CD4-positive, alpha-beta memory T cell (primary cell): ENCODE data around the gene SFI1. TPM values are rescaled to one million over a fixed set of nuclear protein-coding genes. Genes with fewer than 3 reads are reported as not detected.
"Not testable (repeated sequence)": the region's sequence is repeated elsewhere in the genome, so short reads cannot be mapped to it uniquely, and the experiment has no call there.

Experiments
- CTCF ChIA-PET: fragments of 350-600 bp; sonication (Branson Sonifier 250); formaldehyde crosslinking; loops from one replicate; lab custom pipeline; 2021; ENCODE audit warnings: inconsistent platforms; ENCODE audit not compliant: partially characterized antibody; lab: Charles Lee
- POLR2A ChIA-PET: fragments of 350-600 bp; sonication (Branson Sonifier 250); formaldehyde crosslinking; loops from one replicate; lab custom pipeline; 2021; ENCODE audit not compliant: partially characterized antibody; lab: Charles Lee
- DNase-seq, 5 donors: peaks; one replicate each; pipeline versions ENCODE4 v3.0.0 to v3.0.0-alpha.2; 2020 to 2022; ENCODE audit warnings: mixed read lengths in 1 of 5
- H3K27ac ChIP-seq: one replicate; pipeline ENCODE4 v1.7.0; 2013; ENCODE audit warnings: low read depth, low read length
- H3K27me3 ChIP-seq: 2 replicates; pipeline ENCODE4 v1.7.0; 2013; ENCODE audit warnings: mild to moderate bottlenecking, low read length, moderate library complexity; ENCODE audit not compliant: insufficient read depth
- H3K36me3 ChIP-seq: 2 replicates; pipeline ENCODE4 v1.7.0; 2013; ENCODE audit warnings: mild to moderate bottlenecking, low read length, moderate library complexity; ENCODE audit not compliant: insufficient read depth
- H3K4me1 ChIP-seq: 2 replicates; pipeline ENCODE4 v1.7.0; 2013; ENCODE audit warnings: mild to moderate bottlenecking, low read length, moderate library complexity; ENCODE audit not compliant: insufficient read depth
- H3K4me3 ChIP-seq, 2 donors: one replicate each; pipeline ENCODE4 v1.7.0; 2013; ENCODE audit warnings: low read length in 2 of 2, mild to moderate bottlenecking in 1 of 2
- H3K9me3 ChIP-seq, 2 donors: one replicate each; pipeline ENCODE4 v1.7.0; 2013; ENCODE audit warnings: low read length in 2 of 2, control low read depth in 1 of 2; ENCODE audit not compliant: control insufficient read depth in 1 of 2
- H3K27ac Mint-ChIP-seq, 7 donors: one replicate each; pipeline ENCODE4 v1.8.0; 2020 to 2021; ENCODE audit warnings: mixed read lengths in 7 of 7, mild to moderate bottlenecking in 6 of 7, inconsistent platforms in 3 of 7, moderate library complexity in 3 of 7
- H3K27me3 Mint-ChIP-seq, 2 donors: one replicate each; pipeline ENCODE4 v1.8.0; 2020 to 2021; ENCODE audit warnings: mixed read lengths in 2 of 2
- H3K36me3 Mint-ChIP-seq, 2 donors: one replicate each; pipeline ENCODE4 v1.8.0; 2020 to 2021; ENCODE audit warnings: mixed read lengths in 2 of 2, inconsistent platforms in 1 of 2, mild to moderate bottlenecking in 1 of 2
- H3K4me1 Mint-ChIP-seq, 4 donors: one replicate each; pipeline ENCODE4 v1.8.0; 2020 to 2021; ENCODE audit warnings: mixed read lengths in 4 of 4, mild to moderate bottlenecking in 1 of 4
- H3K4me3 Mint-ChIP-seq, 8 donors: one replicate each; pipeline ENCODE4 v1.8.0; 2020 to 2021; ENCODE audit warnings: mixed read lengths in 8 of 8, mild to moderate bottlenecking in 7 of 8, moderate library complexity in 6 of 8, inconsistent platforms in 3 of 8
- H3K9me3 Mint-ChIP-seq, 8 donors: one replicate each; pipeline ENCODE4 v1.8.0; 2020 to 2021; ENCODE audit warnings: mixed read lengths in 8 of 8, mild to moderate bottlenecking in 5 of 8, inconsistent platforms in 3 of 8, moderate library complexity in 1 of 8
- intact Hi-C: fragments of 100-400 bp; cut with micrococcal nuclease; formaldehyde crosslinking; loops from one replicate; pipeline ENCODE4 v1.15.1; 2023
- polyA plus RNA-seq, 2 donors: library from polyadenylated mRNA; unstranded; fragments of 300-500 nt; fragmentation: Illumina TruSeq; gene quantifications; one replicate each; pipeline ENCODE4 v1.2.3, GENCODE V29; 2021
- total RNA-seq, 2 experiments: library from RNA; stranded (reverse); gene quantifications; one replicate each; pipeline ENCODE4 v1.2.3, GENCODE V29; 2021

The SFI1 gene
- total and polyA plus RNA-seq, 4 experiments from 2014 or later: 14.7 to 333 (median 181) TPM

- POLR2A ChIA-PET: interaction anchor here (0.7 kb wide), 1 partner anchor 23 kb away, joined by 3 read pairs; no protein-coding TSS in a partner anchor
- H3K27me3 Mint-ChIP-seq, H3K4me3 Mint-ChIP-seq, DNase-seq, H3K9me3 Mint-ChIP-seq, intact Hi-C loops, H3K9me3 ChIP-seq, H3K4me3 ChIP-seq, CTCF ChIA-PET, H3K27me3 ChIP-seq, H3K27ac ChIP-seq: not testable (repeated sequence)
- Mint-ChIP-seq H3K27ac (peak overlapping the region in 4 of 7 donors; percentile 54 to 78 (median 71)), H3K4me1 (peaks cover 30 to 49% (median 38%) of the 10 kb centered on the region in 4 donors), H3K36me3 (peaks cover 36 to 43% of the 10 kb centered on the region in 2 donors)
- Histone ChIP-seq H3K36me3 (peaks cover 13% of the 10 kb centered on the region), H3K4me1 (peaks cover 35% of the 10 kb centered on the region)
These were observed 27.8 kb downstream of the SFI1 start for GRCh38 chr22:31524132-31524531.

DNA sequence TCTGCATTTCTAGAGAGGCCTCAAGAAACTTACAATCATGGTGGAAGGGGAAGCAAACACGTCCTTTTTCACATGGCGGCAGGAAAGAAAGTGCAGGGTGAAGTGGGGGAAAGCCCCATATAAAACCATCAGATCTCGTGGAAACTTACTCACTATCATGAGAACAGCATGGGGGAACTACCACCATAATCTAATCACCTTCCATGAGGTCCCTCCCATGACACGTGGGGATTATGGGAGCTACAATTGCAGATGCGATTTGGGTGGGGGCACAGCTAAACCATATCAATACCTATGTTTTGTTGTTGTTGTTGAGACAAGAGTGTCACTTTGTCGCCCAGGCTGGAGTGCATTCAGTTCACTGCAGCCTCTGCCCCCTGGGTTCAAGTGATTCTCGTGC, 29.9 kb downstream of the SFI1 start:
- Histone ChIP-seq H3K27me3 (no peaks in the 10 kb centered on the region), H3K36me3 (peaks cover 9% of the 10 kb centered on the region), H3K4me1 (peaks cover 24% of the 10 kb centered on the region), H3K9me3 (no peaks in the 10 kb centered on the region), H3K4me3 (no peak overlapping the region), H3K27ac (no peak overlapping the region)
- no peaks in the 10 kb centered on the region for H3K27me3 Mint-ChIP-seq
- intact Hi-C loops: no loop called here
- CTCF ChIA-PET: no interaction called here
- POLR2A ChIA-PET: no interaction called here
- peaks cover 26 to 46% (median 37%) of the 10 kb centered on the region in 4 donors for H3K4me1 Mint-ChIP-seq
- H3K36me3 Mint-ChIP-seq: peaks cover 38 to 53% of the 10 kb centered on the region in 2 donors
- peak overlapping the region in 1 of 8 donors; percentile 19 for H3K4me3 Mint-ChIP-seq
- H3K9me3 Mint-ChIP-seq: no peaks in the 10 kb centered on the region
- DNase-seq: peak in 1 of 5 donors; percentile 47
- H3K27ac Mint-ChIP-seq: peak overlapping the region; percentile 11 to 84 (median 55)

DNA sequence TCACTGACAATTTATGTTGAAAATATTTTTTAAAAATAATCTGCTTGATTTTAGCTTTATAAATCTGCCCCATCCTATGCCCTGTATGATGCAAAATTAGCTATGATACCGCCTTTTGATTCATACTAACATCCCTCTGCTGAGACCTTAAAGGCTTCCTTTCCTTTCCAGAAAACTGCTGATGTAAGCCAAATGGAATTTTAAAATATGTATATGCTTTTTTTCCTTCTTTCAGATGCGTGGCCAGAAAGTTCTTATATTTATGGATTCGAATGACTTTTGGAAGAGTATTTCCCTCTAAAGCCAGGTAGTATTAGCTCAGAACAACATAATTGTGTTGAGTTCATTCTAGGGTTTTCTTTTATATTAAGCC, 34.5 kb downstream of the SFI1 start:
- H3K4me1 ChIP-seq: peaks cover 22% of the 10 kb centered on the region
- ChIA-PET CTCF (interaction anchor here (0.6 kb wide), 1 partner anchor 312 kb away, joined by 3 read pairs; no protein-coding TSS in a partner anchor), POLR2A (interaction anchor here (0.9 to 1.3 kb wide), 2 partner anchors 18 to 79 kb away, joined by 3 read pairs; no protein-coding TSS in a partner anchor)
- peaks cover 8% of the 10 kb centered on the region for H3K36me3 ChIP-seq
- Mint-ChIP-seq H3K4me1 (peaks cover 29 to 38% (median 34%) of the 10 kb centered on the region in 4 donors), H3K9me3 (no peaks in the 10 kb centered on the region), H3K27ac (peak overlapping the region in 4 of 7 donors; percentile 31 to 65 (median 58)), H3K4me3 (no peak overlapping the region), H3K36me3 (peaks cover 25 to 52% of the 10 kb centered on the region in 2 donors), H3K27me3 (no peaks in the 10 kb centered on the region)
- intact Hi-C loops: no loop called here
- no peak overlapping the region for H3K4me3 ChIP-seq
- no peaks in the 10 kb centered on the region for H3K9me3 ChIP-seq
- no peak overlapping the region for H3K27ac ChIP-seq
- no peaks in the 10 kb centered on the region for H3K27me3 ChIP-seq
- no peak for DNase-seq

- no peak for DNase-seq
- ChIA-PET CTCF (interaction anchor here (1.1 to 1.2 kb wide), 2 partner anchors 80 to 133 kb away, joined by 3 read pairs; no protein-coding TSS in a partner anchor), POLR2A (interaction anchor here (1.3 kb wide), 1 partner anchor 16 kb away, joined by 3 read pairs; no protein-coding TSS in a partner anchor)
- peak overlapping the region in 5 of 7 donors; percentile 38 to 88 (median 76) for H3K27ac Mint-ChIP-seq
- Histone ChIP-seq H3K27me3 (no peaks in the 10 kb centered on the region), H3K36me3 (peaks cover 8% of the 10 kb centered on the region), H3K9me3 (no peaks in the 10 kb centered on the region), H3K4me1 (peaks cover 27% of the 10 kb centered on the region), H3K27ac (no peak overlapping the region), H3K4me3 (no peak overlapping the region)
- H3K27me3 Mint-ChIP-seq: no peaks in the 10 kb centered on the region
- H3K9me3 Mint-ChIP-seq: no peaks in the 10 kb centered on the region
- peaks cover 19 to 49% of the 10 kb centered on the region in 2 donors for H3K36me3 Mint-ChIP-seq
- intact Hi-C loops: no loop called here
- peaks cover 27 to 38% (median 31%) of the 10 kb centered on the region in 4 donors for H3K4me1 Mint-ChIP-seq
- H3K4me3 Mint-ChIP-seq: peak overlapping the region in 1 of 8 donors; percentile 1
These were observed 35.7 kb downstream of the SFI1 start for GRCh38 chr22:31532060-31532459.

DNA sequence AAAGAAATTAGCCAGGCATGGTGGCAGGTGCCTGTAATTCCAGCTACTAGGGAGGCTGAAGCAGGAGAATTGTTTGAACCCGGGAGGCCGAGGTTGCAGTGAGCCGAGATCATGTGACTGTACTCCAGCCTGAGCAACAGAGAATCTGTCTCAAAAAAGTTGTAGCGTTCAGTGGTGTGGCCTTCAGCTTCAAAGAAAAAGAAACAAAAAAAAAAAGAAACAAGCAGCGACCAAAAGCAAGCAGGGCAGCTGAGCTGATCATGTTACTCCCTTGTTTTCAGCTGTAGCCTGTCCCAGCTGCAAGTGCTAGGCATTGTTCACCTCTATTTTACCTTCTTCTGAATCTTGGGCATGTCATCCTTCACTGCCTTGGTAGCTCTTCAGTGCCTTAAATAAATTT, 37.0 kb downstream of the SFI1 start:
- no peaks in the 10 kb centered on the region for H3K9me3 Mint-ChIP-seq
- Histone ChIP-seq H3K27ac (no peak overlapping the region), H3K27me3 (no peaks in the 10 kb centered on the region), H3K4me1 (peaks cover 33% of the 10 kb centered on the region), H3K4me3 (no peak overlapping the region), H3K36me3 (peaks cover 7% of the 10 kb centered on the region), H3K9me3 (no peaks in the 10 kb centered on the region)
- ChIA-PET CTCF (interaction anchor here (0.6 kb wide), 1 partner anchor 34 kb away, joined by 4 read pairs; no protein-coding TSS in a partner anchor), POLR2A (no interaction called here)
- H3K27ac Mint-ChIP-seq: peak overlapping the region; percentile 57 to 92 (median 87)
- intact Hi-C loops: no loop called here
- no peak for DNase-seq
- peaks cover 19 to 49% of the 10 kb centered on the region in 2 donors for H3K36me3 Mint-ChIP-seq
- peaks cover 30 to 47% (median 37%) of the 10 kb centered on the region in 4 donors for H3K4me1 Mint-ChIP-seq
- no peaks in the 10 kb centered on the region for H3K27me3 Mint-ChIP-seq
- peak overlapping the region in 1 of 8 donors; percentile 50 for H3K4me3 Mint-ChIP-seq

DNA sequence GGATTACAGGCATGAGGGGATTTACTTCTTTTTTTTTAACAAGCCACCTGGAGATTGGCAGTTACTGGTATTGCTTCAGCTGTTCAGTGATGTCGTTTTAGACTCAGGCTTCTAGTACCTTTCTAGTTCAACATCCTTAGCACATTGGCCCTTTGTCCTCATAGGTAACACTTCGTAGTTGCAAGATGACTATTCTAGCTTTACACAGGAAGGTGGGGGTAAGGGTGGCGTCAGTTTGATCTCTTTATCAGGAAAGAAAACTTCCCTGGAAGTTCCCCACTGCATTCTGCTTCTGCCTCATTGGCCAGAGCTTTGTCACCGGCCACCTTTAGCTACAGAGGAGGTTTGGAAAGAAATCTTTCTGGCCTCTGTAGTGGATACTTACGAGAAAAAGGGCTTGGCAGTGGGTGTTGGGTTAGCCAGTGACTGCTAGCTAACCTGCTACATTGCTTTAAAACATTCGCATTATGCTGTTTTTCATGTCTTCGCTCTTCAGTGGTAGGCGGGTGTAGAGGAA, 40.7 kb downstream of the SFI1 start:
- H3K27ac ChIP-seq: no peak overlapping the region
- ChIA-PET CTCF (interaction anchor here (1.1 to 2.1 kb wide), 3 partner anchors 9 to 22 kb away, joined by 3 to 5 read pairs (median 4); no protein-coding TSS in a partner anchor), POLR2A (no interaction called here)
- no peak for DNase-seq
- intact Hi-C loops: loop anchor here (5.0 kb wide), 1 partner anchor 40 kb away; the partner anchor contains the start of gene SFI1
- H3K27me3 Mint-ChIP-seq: no peaks in the 10 kb centered on the region
- no peaks in the 10 kb centered on the region for H3K9me3 ChIP-seq
- peak overlapping the region in 3 of 8 donors; percentile 9 to 50 (median 41) for H3K4me3 Mint-ChIP-seq
- H3K4me1 Mint-ChIP-seq: peaks cover 31 to 51% (median 42%) of the 10 kb centered on the region in 4 donors
- H3K27me3 ChIP-seq: no peaks in the 10 kb centered on the region
- no peaks in the 10 kb centered on the region for H3K36me3 ChIP-seq
- H3K4me3 ChIP-seq: no peak overlapping the region
- H3K27ac Mint-ChIP-seq: peak overlapping the region; percentile 38 to 91 (median 53)
- peaks cover 32% of the 10 kb centered on the region for H3K4me1 ChIP-seq
- peaks cover 13 to 44% of the 10 kb centered on the region in 2 donors for H3K36me3 Mint-ChIP-seq
- H3K9me3 Mint-ChIP-seq: no peaks in the 10 kb centered on the region

DNA sequence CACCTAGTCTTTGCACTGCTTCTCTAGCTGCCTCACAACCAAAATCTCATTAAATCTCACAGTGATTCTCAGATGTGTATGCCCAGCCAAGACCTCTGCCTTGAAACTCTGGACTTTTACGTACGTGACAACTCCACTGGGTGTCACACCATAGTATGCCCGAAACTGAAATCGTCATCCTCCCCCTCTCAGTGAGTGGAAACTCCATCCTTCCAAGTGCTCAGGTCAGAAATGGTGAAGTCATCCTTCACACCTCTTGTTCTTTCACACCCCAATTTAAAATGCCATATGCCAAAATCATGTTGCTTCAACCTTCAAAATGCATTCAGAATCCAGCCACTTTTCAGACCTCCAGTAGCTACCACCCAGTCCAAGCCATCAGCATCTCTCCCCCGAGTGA, 42.5 kb downstream of the SFI1 start:
- H3K27ac ChIP-seq: no peak overlapping the region
- no peaks in the 10 kb centered on the region for H3K27me3 ChIP-seq
- H3K4me3 ChIP-seq: no peak overlapping the region
- DNase-seq: no peak
- Mint-ChIP-seq H3K9me3 (no peaks in the 10 kb centered on the region), H3K27ac (peak overlapping the region; percentile 3 to 77 (median 49)), H3K4me3 (peak overlapping the region in 1 of 8 donors; percentile 2), H3K27me3 (no peaks in the 10 kb centered on the region), H3K4me1 (peaks cover 16 to 35% (median 29%) of the 10 kb centered on the region in 4 donors), H3K36me3 (peaks cover 11 to 30% of the 10 kb centered on the region in 2 donors)
- no peaks in the 10 kb centered on the region for H3K36me3 ChIP-seq
- CTCF ChIA-PET: interaction anchor here (2.1 kb wide), 1 partner anchor 20 kb away, joined by 5 read pairs; no protein-coding TSS in a partner anchor
- intact Hi-C loops: loop anchor here (5.0 kb wide), 1 partner anchor 42 kb away; the partner anchor contains the start of gene SFI1
- peaks cover 16% of the 10 kb centered on the region for H3K4me1 ChIP-seq
- no peaks in the 10 kb centered on the region for H3K9me3 ChIP-seq
- POLR2A ChIA-PET: no interaction called here
